ENCODE measurements around the gene CYFIP1. TPM values are rescaled to one million over a fixed set of nuclear protein-coding genes. Genes with fewer than 3 reads are reported as not detected.

The CYFIP1 gene
- total RNA-seq, 4 donors from 2014 or later: 77.4 to 121 (median 101) TPM

GRCh38 chr15:22861161-22861560 is 119.0 kb downstream of the CYFIP1 start:
- peaks cover 0 to 95% (median 14%) of the 10 kb centered on the region in 3 donors for H3K36me3 ChIP-seq
- 40 to 43% methylated on average over 2 of the region's 2 CpGs for WGBS, 2 donors

GRCh38 chr15:22856659-22857058 is 123.5 kb downstream of the CYFIP1 start:
- 61 to 73% methylated on average over 1 of the region's 1 CpG for WGBS, 2 donors
- no peaks in the 10 kb centered on the region for H3K9me3 ChIP-seq
- no peak overlapping the region for H3K27ac ChIP-seq
- no peak overlapping the region for H3K4me3 ChIP-seq
- no peaks in the 10 kb centered on the region for H3K4me1 ChIP-seq
- H3K36me3 ChIP-seq: peaks cover 0 to 90% (median 8%) of the 10 kb centered on the region in 3 donors
- TF ChIP-seq EP300 (IDR thresholded peaks at IDR 0.05) (no peak), CTCF (IDR thresholded peaks at IDR 0.05) (no peak), POLR2A (IDR thresholded peaks at IDR 0.05) (no peak)
- H3K27me3 ChIP-seq: no peaks in the 10 kb centered on the region
- no peak for DNase-seq (ENCODE audit: low spot score in 2 of 2)

More at GRCh38 chr15:22861161-22861560, 119.0 kb downstream of the CYFIP1 start:
- TF ChIP-seq EP300 (IDR thresholded peaks at IDR 0.05) (no peak), CTCF (IDR thresholded peaks at IDR 0.05) (no peak), POLR2A (IDR thresholded peaks at IDR 0.05) (no peak)
- Histone ChIP-seq H3K9me3 (no peaks in the 10 kb centered on the region), H3K4me1 (no peaks in the 10 kb centered on the region), H3K27me3 (no peaks in the 10 kb centered on the region), H3K4me3 (no peak overlapping the region), H3K27ac (no peak overlapping the region)
- no peak for DNase-seq (ENCODE audit: low spot score in 2 of 2)

- peaks cover 0 to 84% (median 8%) of the 10 kb centered on the region in 3 donors for H3K36me3 ChIP-seq
- no peaks in the 10 kb centered on the region for H3K27me3 ChIP-seq
- no peak overlapping the region for H3K4me3 ChIP-seq
- no peak overlapping the region for H3K27ac ChIP-seq
- no peaks in the 10 kb centered on the region for H3K9me3 ChIP-seq
- no peaks in the 10 kb centered on the region for H3K4me1 ChIP-seq
- DNase-seq (ENCODE audit: low spot score in 2 of 2): no peak
- 57 to 86% methylated on average over 4 of the region's 4 CpGs for WGBS, 2 donors
- no peak for TF ChIP-seq EP300 (IDR thresholded peaks at IDR 0.05)
- TF ChIP-seq CTCF (IDR thresholded peaks at IDR 0.05): no peak
- no peak for TF ChIP-seq POLR2A (IDR thresholded peaks at IDR 0.05)
These were observed 124.4 kb downstream of the CYFIP1 start for GRCh38 chr15:22855791-22856190.

- TF ChIP-seq POLR2A (IDR thresholded peaks at IDR 0.05): no peak
- TF ChIP-seq EP300 (IDR thresholded peaks at IDR 0.05): no peak
- no peak for TF ChIP-seq CTCF (IDR thresholded peaks at IDR 0.05)
- H3K27me3 ChIP-seq: no peaks in the 10 kb centered on the region
- DNase-seq (ENCODE audit: low spot score in 2 of 2): no peak
- no peaks in the 10 kb centered on the region for H3K9me3 ChIP-seq
- peaks cover 0 to 60% (median 0%) of the 10 kb centered on the region in 3 donors for H3K36me3 ChIP-seq
- no peaks in the 10 kb centered on the region for H3K4me1 ChIP-seq
- H3K27ac ChIP-seq: no peak overlapping the region
- H3K4me3 ChIP-seq: no peak overlapping the region
- WGBS, 2 donors: 77 to 84% methylated on average over 4 of the region's 4 CpGs
These were observed 128.7 kb downstream of the CYFIP1 start for GRCh38 chr15:22851513-22851912.

GRCh38 chr15:22850055-22850454 is 130.1 kb downstream of the CYFIP1 start:
- 84 to 96% methylated on average over 3 of the region's 3 CpGs for WGBS, 2 donors
- Histone ChIP-seq H3K9me3 (no peaks in the 10 kb centered on the region), H3K27ac (no peak overlapping the region), H3K4me3 (no peak overlapping the region), H3K27me3 (no peaks in the 10 kb centered on the region), H3K4me1 (no peaks in the 10 kb centered on the region), H3K36me3 (peaks cover 0 to 61% (median 0%) of the 10 kb centered on the region in 3 donors)
- no peak for DNase-seq (ENCODE audit: low spot score in 2 of 2)
- TF ChIP-seq POLR2A (IDR thresholded peaks at IDR 0.05) (no peak), CTCF (IDR thresholded peaks at IDR 0.05) (no peak), EP300 (IDR thresholded peaks at IDR 0.05) (no peak)

Measured in tibial nerve (tissue), 4 donors.